Measurements from ENCODE around the gene NEDD4L.

GRCh38 chr18:58407649-58408407 lies 363.8 kb downstream of the NEDD4L start:
- TF ChIP-seq, protein P1, sequence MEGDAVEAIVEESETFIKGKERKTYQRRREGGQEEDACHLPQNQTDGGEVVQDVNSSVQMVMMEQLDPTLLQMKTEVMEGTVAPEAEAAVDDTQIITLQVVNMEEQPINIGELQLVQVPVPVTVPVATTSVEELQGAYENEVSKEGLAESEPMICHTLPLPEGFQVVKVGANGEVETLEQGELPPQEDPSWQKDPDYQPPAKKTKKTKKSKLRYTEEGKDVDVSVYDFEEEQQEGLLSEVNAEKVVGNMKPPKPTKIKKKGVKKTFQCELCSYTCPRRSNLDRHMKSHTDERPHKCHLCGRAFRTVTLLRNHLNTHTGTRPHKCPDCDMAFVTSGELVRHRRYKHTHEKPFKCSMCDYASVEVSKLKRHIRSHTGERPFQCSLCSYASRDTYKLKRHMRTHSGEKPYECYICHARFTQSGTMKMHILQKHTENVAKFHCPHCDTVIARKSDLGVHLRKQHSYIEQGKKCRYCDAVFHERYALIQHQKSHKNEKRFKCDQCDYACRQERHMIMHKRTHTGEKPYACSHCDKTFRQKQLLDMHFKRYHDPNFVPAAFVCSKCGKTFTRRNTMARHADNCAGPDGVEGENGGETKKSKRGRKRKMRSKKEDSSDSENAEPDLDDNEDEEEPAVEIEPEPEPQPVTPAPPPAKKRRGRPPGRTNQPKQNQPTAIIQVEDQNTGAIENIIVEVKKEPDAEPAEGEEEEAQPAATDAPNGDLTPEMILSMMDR (optimal IDR thresholded peaks at IDR 0.05 in 1 of 3, IDR thresholded peaks at IDR 0.05 in 1 of 3, conservative IDR thresholded peaks at IDR 0.05 in 1 of 3; ENCODE audit: extremely low read depth in 1 of 3, insufficient read depth in 2 of 3, low read length in 3 of 3): no peak
- TF ChIP-seq EZH2 (IDR thresholded peaks at IDR 0.05; ENCODE audit: low read length): no peak

Measured in keratinocyte (primary cell).